Upper lobe of right lung (tissue), 1 donor: ENCODE results near the gene MYO18A. TPM values are rescaled to one million over a fixed set of nuclear protein-coding genes. Genes with fewer than 3 reads are reported as not detected.

Experiments
- ATAC-seq: fragments of 200-7000 bp; cut with Tn5 transposase; one replicate; pipeline ENCODE4 v1.9.1; 2020; ENCODE audit warnings: mild to moderate bottlenecking, moderate library complexity
- DNase-seq: peaks from one replicate; pipeline ENCODE4 v3.0.0-alpha.2; 2020
- H3K27ac ChIP-seq: fragments of 200-600 bp; one replicate; pipeline ENCODE4 v1.8.0; 2022
- H3K27me3 ChIP-seq: fragments of 200-600 bp; one replicate; pipeline ENCODE4 v1.8.0; 2022; ENCODE audit warnings: mild to moderate bottlenecking
- H3K36me3 ChIP-seq: fragments of 200-600 bp; one replicate; pipeline ENCODE4 v1.8.0; 2022
- H3K4me1 ChIP-seq: fragments of 200-600 bp; one replicate; pipeline ENCODE4 v1.8.0; 2022
- H3K4me3 ChIP-seq: fragments of 200-600 bp; one replicate; pipeline ENCODE4 v1.8.0; 2022; ENCODE audit warnings: mild to moderate bottlenecking
- H3K9me3 ChIP-seq: fragments of 200-600 bp; one replicate; pipeline ENCODE4 v1.8.0; 2022
- CTCF ChIP-seq: fragments of 200-600 bp; IDR thresholded peaks from one replicate; pipeline ENCODE4 v1.8.0; 2022; ENCODE audit warnings: antibody characterized with exemption
- intact Hi-C: fragments of 100-400 bp; cut with DNase I; formaldehyde crosslinking; loops from one replicate; pipeline ENCODE4 v1.11.0; 2022
- total RNA-seq: library from RNA; stranded (reverse); fragmentation: NEBNext Ultra II Directional; extraction: Animal tissue kit (Norgen Biotek cat#: 25700); gene quantifications from one replicate; pipeline ENCODE4 v1.2.1, GENCODE V29; 2021
- donor health status: DM: no; HTN: yes; CAD: no; lungs with severe emphysema.

The MYO18A gene
- total RNA-seq, 1 donor from 2014 or later: 51.0 TPM

GRCh38 chr17:29039764-29040598 lies 140.2 kb downstream of the MYO18A start:
- no peak for TF ChIP-seq CTCF

GRCh38 chr17:29038085-29038795 lies 142.0 kb downstream of the MYO18A start:
- no peak overlapping the region for H3K4me3 ChIP-seq
- TF ChIP-seq CTCF: no peak
- peaks cover 7% of the 10 kb centered on the region for H3K9me3 ChIP-seq
- no peak overlapping the region for H3K27ac ChIP-seq
- DNase-seq (no peak), ATAC-seq (no peak)
- H3K36me3 ChIP-seq: no peaks in the 10 kb centered on the region
- H3K27me3 ChIP-seq: peaks cover 5% of the 10 kb centered on the region
- H3K4me1 ChIP-seq: peaks cover 14% of the 10 kb centered on the region
- intact Hi-C loops: no loop called here

More at GRCh38 chr17:29039764-29040598, 140.2 kb downstream of the MYO18A start:
- intact Hi-C loops: no loop called here
- peaks cover 5% of the 10 kb centered on the region for H3K27me3 ChIP-seq
- H3K4me3 ChIP-seq: no peak overlapping the region
- ATAC-seq: no peak
- no peak for DNase-seq
- no peaks in the 10 kb centered on the region for H3K36me3 ChIP-seq
- H3K27ac ChIP-seq: no peak overlapping the region
- peaks cover 14% of the 10 kb centered on the region for H3K4me1 ChIP-seq
- H3K9me3 ChIP-seq: no peaks in the 10 kb centered on the region

- peaks cover 7% of the 10 kb centered on the region for H3K9me3 ChIP-seq
- no peak for TF ChIP-seq CTCF
- no peak for DNase-seq
- H3K4me1 ChIP-seq: peaks cover 10% of the 10 kb centered on the region
- H3K4me3 ChIP-seq: no peak overlapping the region
- intact Hi-C loops: no loop called here
- no peak for ATAC-seq
- H3K27me3 ChIP-seq: peaks cover 5% of the 10 kb centered on the region
- H3K36me3 ChIP-seq: no peaks in the 10 kb centered on the region
- no peak overlapping the region for H3K27ac ChIP-seq
These were observed 142.5 kb downstream of the MYO18A start for GRCh38 chr17:29037739-29038084.

GRCh38 chr17:29036584-29036983 lies 143.6 kb downstream of the MYO18A start:
- peaks cover 7% of the 10 kb centered on the region for H3K9me3 ChIP-seq
- TF ChIP-seq CTCF: no peak
- H3K27ac ChIP-seq: no peak overlapping the region
- peaks cover 7% of the 10 kb centered on the region for H3K27me3 ChIP-seq
- intact Hi-C loops: no loop called here
- no peak for ATAC-seq
- no peak overlapping the region for H3K4me3 ChIP-seq
- DNase-seq: no peak
- H3K4me1 ChIP-seq: no peaks in the 10 kb centered on the region
- no peaks in the 10 kb centered on the region for H3K36me3 ChIP-seq

- DNase-seq (no peak), ATAC-seq (no peak)
- Histone ChIP-seq H3K4me3 (no peak overlapping the region), H3K4me1 (no peaks in the 10 kb centered on the region), H3K27ac (no peak overlapping the region), H3K36me3 (no peaks in the 10 kb centered on the region), H3K9me3 (peaks cover 7% of the 10 kb centered on the region), H3K27me3 (peaks cover 6% of the 10 kb centered on the region)
- intact Hi-C loops: no loop called here
- no peak for TF ChIP-seq CTCF
These were observed 145.7 kb downstream of the MYO18A start for GRCh38 chr17:29034510-29034909.
